ENCODE results near the gene PSMD2. TPM values are rescaled to one million over a fixed set of nuclear protein-coding genes. Genes with fewer than 3 reads are reported as not detected.

The PSMD2 gene
- total RNA-seq, 1 donor from 2014 or later = 310 TPM

DNA sequence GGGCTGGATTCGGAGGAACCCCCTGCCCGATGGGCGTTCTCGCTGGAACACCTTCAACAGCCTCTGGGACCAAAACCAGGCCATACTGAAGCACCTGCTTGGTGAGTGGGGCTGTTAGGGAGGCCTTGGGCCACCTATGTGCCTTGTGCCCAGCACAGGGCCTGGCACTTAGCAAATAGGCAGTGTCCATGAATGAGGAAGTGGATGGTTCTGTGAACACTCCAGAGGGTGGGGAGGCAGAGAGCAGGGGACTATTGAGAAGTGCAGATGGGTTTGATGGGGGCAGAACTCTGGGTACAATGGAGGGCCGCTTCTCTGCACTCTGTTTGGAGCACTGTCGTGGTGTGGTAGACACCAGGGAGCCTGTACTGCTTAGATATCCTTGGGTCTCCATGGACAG is 21.7 kb upstream of the PSMD2 start:
- no peak for DNase-seq (ENCODE audit: low read depth in 2 of 2)

DNA sequence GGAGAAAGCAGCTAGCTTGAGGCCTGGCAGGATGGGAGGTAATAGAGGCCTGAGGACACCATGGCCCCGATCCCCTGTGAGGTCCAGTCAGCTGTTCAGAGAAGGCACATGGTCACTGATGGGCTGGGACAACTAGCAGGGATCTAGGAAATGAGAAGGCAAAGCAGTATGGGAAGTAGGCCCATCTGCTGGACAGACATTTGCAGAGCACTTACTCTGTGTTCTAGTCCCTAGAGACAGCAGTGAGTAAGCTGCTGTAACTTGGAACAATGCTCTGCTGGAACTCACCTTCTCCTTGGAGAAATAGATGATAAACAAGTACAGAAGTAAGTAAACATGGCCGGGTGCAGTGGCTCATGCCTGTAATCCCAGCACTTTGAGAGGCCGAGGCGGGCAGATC is 16.1 kb upstream of the PSMD2 start:
- no peak for DNase-seq (ENCODE audit: low read depth in 2 of 2)

DNA sequence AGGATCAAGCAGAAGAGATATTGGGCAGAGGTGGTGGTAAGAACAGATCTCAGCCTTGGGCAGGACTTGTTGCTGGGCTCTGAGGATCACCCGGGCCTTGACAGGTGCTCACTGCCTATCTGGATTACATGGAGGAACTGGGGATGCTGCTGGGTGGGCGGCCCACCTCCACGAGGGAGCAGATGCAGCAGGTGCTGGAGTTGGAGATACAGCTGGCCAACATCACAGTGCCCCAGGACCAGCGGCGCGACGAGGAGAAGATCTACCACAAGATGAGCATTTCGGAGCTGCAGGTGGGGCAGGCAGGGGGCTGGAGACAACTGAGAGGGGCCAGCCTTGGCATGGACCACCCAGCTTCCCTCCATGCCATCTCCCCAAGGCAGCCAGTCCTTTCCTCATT is 15.4 kb upstream of the PSMD2 start:
- no peak for DNase-seq (ENCODE audit: low read depth in 2 of 2)

DNA sequence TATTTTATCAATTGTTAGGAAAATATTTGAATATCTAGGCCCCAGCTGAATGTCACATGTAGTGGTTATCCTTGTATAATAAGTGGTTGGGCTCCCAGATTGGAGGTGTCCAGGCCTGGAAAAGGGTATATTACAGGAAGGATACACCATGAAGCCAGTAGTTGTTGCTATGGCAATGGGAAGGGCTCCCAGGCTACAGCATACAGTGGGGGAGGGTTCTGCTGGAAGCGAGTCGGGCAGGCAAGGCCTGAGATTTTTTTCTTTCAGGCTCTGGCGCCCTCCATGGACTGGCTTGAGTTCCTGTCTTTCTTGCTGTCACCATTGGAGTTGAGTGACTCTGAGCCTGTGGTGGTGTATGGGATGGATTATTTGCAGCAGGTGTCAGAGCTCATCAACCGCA is 14.3 kb upstream of the PSMD2 start:
- DNase-seq (ENCODE audit: low read depth in 2 of 2) = peak; percentile 89 to 99

DNA sequence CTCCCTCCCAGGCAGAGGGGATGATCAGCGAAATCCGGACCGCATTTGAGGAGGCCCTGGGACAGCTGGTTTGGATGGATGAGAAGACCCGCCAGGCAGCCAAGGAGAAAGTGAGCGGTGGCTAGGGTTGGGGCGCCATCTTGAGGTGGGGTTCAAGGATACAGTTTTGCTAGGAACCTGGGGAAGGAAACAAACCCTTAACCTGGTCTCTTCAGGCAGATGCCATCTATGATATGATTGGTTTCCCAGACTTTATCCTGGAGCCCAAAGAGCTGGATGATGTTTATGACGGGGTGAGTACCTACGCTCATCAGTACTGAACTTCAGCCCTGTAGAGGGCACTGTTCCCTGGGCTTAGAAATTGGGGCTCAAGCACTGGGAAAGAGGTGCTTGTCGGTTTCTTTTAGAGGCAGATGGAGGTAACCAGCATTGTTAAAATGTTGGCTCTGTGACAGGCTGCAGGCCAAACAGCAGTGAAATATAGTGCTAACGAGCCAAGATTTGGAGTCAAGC is 9.6 kb upstream of the PSMD2 start:
- DNase-seq (ENCODE audit: low read depth in 2 of 2) = peak; percentile 57 to 67

DNA sequence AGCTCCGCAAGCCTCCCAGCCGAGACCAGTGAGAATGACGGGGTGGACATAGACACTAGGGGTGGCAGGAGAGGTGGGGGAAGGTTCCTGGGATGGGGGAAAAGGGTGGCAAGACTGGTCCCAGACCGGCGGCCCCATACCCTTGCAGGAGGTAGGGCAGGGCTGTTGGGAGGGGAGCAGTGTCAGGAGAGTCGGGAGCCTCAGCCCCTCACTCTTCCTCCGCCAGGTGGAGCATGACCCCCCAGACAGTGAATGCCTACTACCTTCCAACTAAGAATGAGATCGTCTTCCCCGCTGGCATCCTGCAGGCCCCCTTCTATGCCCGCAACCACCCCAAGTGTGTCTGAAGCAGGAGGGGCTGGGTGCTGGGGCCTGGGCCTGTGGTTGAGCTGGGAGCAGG is 8.7 kb upstream of the PSMD2 start:
- no peak for DNase-seq (ENCODE audit: low read depth in 2 of 2)

DNA sequence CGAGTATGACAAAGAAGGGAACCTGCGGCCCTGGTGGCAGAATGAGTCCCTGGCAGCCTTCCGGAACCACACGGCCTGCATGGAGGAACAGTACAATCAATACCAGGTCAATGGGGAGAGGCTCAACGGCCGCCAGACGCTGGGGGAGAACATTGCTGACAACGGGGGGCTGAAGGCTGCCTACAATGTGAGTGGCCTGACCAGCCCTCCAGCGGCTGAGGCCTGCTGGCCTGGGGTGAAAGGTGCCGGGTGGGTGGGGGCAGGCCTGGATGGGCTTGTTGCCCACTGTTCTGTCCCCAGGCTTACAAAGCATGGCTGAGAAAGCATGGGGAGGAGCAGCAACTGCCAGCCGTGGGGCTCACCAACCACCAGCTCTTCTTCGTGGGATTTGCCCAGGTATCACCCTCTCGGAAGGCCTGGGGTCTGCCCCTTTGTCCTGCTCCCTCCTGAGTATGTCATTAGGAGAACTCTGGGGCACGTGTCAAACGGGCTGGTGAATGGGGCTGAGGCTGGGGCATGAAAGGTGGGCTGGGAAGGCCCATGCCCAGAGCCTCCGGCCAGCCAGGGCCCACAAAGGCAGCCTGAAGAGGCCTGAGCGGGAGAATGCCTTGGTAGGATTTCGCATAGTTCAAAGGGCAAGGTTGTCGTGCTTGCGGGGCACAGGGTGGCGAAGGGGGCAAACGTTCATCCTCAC is 7.8 kb upstream of the PSMD2 start:
- no peak for DNase-seq (ENCODE audit: low read depth in 2 of 2)

DNA sequence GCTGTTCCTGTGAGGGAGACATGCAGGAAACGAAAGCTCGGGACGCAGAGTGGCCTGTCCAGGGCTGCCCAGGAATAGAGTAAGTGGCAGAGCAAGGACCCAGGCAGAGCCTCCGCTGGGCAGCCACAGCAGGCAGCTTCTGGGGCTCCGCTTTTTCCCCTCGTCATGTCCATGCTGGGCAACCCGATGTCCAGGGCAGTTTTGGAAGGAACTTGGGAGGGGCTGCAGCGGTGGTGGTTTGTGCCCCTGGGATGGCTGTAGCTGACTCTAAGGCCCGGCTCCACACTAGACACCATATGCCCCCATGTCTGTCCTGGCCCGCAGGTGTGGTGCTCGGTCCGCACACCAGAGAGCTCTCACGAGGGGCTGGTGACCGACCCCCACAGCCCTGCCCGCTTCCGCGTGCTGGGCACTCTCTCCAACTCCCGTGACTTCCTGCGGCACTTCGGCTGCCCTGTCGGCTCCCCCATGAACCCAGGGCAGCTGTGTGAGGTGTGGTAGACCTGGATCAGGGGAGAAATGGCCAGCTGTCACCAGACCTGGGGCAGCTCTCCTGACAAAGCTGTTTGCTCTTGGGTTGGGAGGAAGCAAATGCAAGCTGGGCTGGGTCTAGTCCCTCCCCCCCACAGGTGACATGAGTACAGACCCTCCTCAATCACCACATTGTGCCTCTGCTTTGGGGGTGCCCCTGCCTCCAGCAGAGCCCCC is 7.1 kb upstream of the PSMD2 start:
- DNase-seq (ENCODE audit: low read depth in 2 of 2) = no peak

DNA sequence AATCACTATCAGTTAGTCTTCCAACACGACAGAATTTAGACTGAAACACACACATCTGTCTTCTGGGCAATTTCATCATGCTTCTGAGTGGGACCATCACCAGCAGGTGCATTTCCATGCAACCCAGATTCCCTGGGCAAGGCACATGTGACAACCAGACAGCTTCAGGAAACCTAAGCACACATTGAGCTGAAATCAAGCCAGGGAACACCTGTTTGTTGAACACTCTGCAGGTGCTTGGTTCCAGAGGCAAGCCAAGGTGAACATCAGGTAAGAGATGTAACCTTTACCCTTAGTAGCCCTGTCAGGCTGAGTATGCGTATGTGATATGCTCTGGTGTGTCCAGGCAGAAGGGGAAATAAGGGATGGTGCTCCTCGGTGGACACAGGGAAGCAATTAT is 3.3 kb upstream of the PSMD2 start:
- no peak for DNase-seq (ENCODE audit: low read depth in 2 of 2)

DNA sequence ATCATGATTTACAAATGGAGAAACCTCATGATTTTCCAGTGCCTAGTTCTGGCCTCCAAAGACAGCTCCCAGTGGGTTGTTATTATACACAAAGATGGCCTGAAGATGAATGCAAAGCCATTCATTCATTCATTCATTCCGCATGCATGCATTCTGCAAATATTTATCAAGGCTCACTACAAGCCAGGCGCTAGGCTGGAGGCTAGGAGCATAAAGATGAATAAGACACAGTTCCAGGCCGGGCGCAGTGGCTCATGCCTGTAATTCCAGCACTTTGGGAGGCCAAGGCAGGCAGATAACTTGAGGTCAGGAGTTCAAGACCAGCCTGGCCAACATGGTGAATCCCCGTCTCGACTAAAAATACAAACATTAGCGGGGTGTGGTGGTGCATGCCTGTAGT is 2.4 kb upstream of the PSMD2 start:
- no peak for DNase-seq (ENCODE audit: low read depth in 2 of 2)

DNA sequence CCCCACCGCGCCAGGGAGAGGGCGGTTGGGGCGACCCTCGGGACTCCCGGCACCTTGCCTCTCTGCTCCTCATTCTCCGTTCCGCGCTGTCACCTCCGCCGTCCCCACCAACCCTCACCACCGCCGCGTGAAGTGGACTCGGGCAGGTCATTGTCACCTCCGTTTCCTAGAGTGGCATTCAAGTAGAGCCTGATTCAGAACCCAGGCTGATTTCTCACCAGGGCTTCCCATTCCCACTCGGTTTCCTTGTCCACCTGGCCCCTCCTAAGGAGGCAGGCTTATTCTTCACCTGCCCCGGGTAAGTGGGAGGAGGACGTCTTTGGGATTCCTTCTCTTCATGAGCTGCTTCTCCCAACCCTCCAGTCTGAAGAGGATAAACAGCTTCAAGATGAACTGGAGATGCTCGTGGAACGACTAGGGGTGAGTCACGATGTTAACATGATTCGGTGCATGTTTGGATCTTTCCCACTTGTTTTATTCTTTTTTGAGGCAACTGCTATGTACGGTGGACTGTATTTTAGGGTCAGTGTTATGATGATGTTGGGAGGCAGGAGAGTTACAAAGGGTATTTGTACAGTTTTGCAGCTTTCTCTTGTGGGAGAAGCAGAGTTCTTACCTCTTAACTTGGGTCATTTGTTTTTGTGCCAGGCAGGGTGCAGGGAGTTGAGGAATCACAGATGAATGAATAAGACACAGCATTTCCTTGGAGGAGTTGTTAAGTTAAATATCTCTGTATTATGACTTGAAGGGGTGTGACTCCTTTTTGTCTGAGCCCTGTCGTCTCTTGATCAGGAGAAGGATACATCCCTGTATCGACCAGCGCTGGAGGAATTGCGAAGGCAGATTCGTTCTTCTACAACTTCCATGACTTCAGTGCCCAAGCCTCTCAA is 692 bp downstream of the PSMD2 start:
- peak in 1 of 2 donors; percentile 62 for DNase-seq (ENCODE audit: low read depth in 2 of 2)

DNA sequence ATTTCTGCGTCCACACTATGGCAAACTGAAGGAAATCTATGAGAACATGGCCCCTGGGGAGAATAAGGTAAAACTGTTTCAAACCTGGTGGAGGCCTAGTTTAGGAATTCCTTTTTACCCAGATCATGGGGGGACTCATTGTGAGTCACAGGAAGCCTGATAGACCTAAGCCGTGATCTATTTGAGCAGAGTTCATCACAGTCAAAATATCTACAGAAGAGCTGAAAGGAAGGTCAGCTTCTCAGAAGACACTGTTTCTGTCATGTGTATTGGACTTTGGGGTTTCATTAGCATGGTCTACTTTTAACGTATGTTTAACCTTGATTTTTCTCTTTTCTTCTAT is 1.3 kb downstream of the PSMD2 start:
- DNase-seq (ENCODE audit: low read depth in 2 of 2) = peak; percentile 24 to 56

DNA sequence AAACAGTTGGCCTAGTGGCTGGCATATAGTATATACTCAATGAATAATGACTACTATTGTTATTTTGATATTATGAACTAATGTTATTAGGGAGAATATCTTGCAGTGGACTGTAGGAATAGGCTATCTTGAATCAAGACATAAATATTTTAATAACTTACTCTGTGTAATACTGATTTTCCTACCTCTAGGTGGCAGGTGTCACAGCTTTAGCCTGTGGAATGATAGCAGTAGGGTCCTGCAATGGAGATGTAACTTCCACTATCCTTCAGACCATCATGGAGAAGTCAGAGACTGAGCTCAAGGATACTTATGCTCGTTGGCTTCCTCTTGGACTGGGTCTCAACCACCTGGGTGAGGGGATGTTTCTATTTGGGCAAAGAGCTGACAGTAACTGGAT is 6.5 kb downstream of the PSMD2 start:
- peak; percentile 44 to 62 for DNase-seq (ENCODE audit: low read depth in 2 of 2)

DNA sequence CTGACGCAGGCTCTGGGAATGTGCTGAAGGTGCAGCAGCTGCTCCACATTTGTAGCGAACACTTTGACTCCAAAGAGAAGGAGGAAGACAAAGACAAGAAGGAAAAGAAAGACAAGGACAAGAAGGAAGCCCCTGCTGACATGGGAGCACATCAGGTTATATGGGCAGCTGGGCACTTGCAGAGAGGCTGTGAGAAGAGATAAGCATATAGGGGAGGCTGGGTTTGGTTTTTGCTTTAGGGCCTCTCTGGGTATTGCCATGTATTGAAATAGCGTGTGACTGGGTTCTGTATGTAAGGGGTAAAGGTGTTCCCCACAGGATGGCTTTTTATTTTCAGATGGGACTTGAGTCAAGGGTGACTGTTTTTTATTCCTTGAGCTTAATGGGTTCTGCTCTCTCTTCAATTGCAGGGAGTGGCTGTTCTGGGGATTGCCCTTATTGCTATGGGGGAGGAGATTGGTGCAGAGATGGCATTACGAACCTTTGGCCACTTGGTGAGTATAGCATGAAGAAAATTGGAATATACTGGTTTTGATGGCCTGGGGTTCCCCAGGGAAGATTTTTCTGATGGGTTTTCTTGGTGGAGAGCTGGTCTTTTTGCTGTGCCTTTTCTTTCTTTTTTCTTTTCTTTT is 7.4 kb downstream of the PSMD2 start:
- DNase-seq (ENCODE audit: low read depth in 2 of 2) = no peak

DNA sequence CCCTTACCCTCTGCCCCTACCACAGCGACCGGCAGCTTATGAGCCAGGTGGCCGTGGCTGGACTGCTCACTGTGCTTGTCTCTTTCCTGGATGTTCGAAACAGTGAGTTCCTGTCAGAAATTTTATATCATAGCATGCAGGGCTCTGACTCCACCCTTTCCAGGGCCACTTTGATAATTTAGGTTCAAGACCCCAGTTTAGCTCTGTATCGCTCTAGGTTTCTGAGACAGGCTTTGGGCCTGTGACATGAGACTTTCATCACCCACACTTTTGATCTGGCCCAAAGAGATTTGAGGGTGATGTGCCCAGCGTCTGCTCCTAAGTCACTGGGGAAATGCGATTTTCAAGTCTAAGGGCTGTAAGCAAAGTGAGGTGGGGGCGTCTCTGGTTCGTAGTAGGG is 8.9 kb downstream of the PSMD2 start:
- DNase-seq (ENCODE audit: low read depth in 2 of 2) = no peak

DNA sequence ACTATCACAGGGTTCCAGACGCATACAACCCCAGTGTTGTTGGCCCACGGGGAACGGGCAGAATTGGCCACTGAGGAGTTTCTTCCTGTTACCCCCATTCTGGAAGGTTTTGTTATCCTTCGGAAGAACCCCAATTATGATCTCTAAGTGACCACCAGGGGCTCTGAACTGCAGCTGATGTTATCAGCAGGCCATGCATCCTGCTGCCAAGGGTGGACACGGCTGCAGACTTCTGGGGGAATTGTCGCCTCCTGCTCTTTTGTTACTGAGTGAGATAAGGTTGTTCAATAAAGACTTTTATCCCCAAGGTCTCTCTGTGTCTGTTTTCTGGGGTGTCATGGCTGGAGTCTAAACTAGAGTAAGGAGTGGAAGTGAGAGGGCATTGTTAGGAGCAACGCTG is 9.7 kb downstream of the PSMD2 start:
- DNase-seq (ENCODE audit: low read depth in 2 of 2) = no peak

DNA sequence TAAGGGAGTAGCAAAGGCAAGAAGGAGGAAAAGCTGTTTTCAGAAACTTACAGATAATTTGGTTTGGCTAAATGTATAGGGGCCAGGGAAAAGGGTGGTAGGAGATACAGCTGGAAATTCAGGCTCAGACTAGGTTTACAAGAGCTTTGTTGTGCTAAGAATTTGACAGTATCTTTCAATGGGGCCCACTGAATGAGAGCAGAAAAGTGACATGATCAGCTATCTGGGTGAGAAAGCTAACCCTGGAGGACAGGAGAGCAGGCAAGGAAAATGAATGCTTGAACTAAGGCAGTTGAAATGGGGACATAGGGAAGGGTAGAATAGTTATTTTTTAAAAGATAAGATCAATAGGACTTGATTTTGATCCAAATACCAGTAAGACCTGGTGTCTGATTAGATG is 12.6 kb downstream of the PSMD2 start:
- DNase-seq (ENCODE audit: low read depth in 2 of 2) = no peak

DNA sequence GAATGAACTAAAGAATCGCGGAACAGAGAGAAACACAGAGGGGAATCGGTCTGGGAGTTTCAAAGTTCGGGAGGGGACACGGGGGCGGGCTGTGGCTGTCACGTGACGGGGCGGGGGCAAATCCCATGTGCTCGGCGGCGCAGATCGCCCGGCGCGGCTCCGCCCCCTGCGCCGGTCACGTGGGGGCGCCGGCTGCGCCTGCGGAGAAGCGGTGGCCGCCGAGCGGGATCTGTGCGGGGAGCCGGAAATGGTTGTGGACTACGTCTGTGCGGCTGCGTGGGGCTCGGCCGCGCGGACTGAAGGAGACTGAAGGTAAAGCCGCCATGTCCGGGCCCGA is 15.3 kb downstream of the PSMD2 start, which contains the start of gene EIF4G1:
Gene EIF4G1, plus strand, starts transcription at position 244 of the 337 bp plus-strand sequence. CDS start 1,191 bp downstream, outside the sequence.
- DNase-seq (ENCODE audit: low read depth in 2 of 2) = peak; percentile 97

DNA sequence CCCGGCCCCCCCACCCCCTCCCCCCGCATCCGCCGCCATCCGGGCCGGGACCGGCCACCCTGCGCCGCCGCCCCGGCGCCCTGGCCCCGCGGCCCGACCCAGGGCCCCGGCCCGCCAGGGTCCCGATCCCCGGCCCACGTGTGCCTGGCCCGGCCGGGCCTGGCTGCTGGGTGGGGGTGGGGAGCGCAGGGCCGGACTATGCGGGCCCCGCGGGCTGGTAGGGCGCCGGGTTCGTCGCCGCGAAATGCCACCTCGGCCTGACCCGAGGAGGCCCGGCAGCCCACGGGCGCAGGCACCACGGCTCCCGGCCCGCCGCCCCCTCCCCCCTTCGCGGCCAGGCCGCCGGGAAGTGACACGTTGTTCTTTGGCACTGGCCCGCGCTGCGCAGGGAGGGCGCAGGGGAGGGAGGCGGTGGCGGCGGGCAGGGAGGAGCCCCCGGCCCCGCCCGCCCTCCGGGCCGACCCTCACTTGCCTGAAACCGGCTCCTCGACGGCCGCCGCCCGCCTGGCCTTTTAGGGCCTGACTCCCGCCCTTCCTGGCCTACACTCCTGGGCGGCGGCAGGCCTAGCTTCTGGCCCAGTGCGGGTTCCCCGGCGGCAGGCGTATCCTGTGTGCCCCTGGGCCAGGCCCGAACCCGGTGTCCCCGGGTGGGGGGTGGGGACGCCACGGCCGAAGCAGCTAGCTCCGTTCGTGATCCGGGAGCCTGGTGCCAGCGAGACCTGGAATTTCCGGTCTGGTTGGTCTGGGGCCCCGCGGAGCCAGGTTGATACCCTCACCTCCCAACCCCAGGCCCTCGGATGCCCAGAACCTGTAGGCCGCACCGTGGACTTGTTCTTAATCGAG is 15.9 kb downstream of the PSMD2 start:
- DNase-seq (ENCODE audit: low read depth in 2 of 2) = peak; percentile 90 to 93

DNA sequence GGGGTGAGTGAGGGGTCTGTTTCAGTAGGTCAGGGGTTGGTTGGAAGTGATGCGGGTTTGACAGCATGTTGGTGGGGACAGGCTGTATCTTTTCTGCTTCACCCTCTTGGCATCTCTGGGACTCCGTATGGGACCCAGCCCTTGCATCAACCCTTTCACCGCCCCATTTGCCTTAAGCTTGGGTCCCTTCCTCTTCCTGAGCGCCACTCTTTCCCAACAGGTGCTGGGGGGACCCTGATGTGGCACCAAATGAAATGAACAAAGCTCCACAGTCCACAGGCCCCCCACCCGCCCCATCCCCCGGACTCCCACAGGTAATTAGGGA is 16.5 kb downstream of the PSMD2 start:
- DNase-seq (ENCODE audit: low read depth in 2 of 2) = no peak

Data from lung microvascular endothelial cell (primary cell).